Measurements from ENCODE around the gene SPRYD4. TPM values are rescaled to one million over a fixed set of nuclear protein-coding genes. Genes with fewer than 3 reads are reported as not detected.

SPRYD4 gene
- total RNA-seq, 1 donor from 2014 or later: 2.1 TPM

DNA sequence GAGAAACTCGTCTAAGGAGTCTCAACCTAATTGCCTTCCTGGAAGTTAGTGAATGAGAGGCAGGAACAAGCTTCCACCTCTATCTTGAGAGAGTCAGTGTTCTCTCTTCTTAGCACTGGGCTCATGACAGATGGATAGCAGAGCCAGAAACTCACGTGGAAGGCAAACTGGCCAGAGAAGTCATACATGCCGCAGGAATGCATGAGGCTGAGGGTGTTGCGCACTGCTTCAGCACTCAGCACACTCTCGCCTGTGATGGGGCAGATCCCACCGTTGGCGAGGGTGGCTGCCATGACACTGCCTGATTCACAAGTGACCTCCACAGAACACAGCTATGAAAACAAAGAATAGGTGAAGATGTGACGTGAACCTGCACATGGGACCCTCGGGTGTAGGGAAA, 6.0 kb downstream of the SPRYD4 start:
- H3K27me3 ChIP-seq (ENCODE audit: control insufficient read depth in 3 of 3, insufficient read depth in 3 of 3, low read length in 3 of 3): no peaks in the 10 kb centered on the region
- no peaks in the 10 kb centered on the region for H3K9me3 ChIP-seq (ENCODE audit: control insufficient read depth in 3 of 3, low read length in 3 of 3)
- no peak overlapping the region for H3K27ac ChIP-seq (ENCODE audit: low read depth, low read length)
- no peak overlapping the region for H3K4me3 ChIP-seq (ENCODE audit: low read length in 3 of 3)
- H3K36me3 ChIP-seq (ENCODE audit: control insufficient read depth in 3 of 3, insufficient read depth in 3 of 3, low read length in 3 of 3): peaks cover 2 to 12% (median 7%) of the 10 kb centered on the region in 3 donors
- H3K4me1 ChIP-seq (ENCODE audit: control insufficient read depth in 3 of 3, insufficient read depth in 3 of 3, low read length in 3 of 3): peaks cover 4 to 14% (median 5%) of the 10 kb centered on the region in 3 donors
- no peak overlapping the region for H3K9ac ChIP-seq (ENCODE audit: low read depth in 1 of 3, low read length in 3 of 3)

GRCh38 chr12:56476143-56476542, 7.8 kb downstream of the SPRYD4 start:
- Histone ChIP-seq H3K27me3 (ENCODE audit: control insufficient read depth in 3 of 3, insufficient read depth in 3 of 3, low read length in 3 of 3) (no peaks in the 10 kb centered on the region), H3K27ac (ENCODE audit: low read depth, low read length) (no peak overlapping the region), H3K4me1 (ENCODE audit: control insufficient read depth in 3 of 3, insufficient read depth in 3 of 3, low read length in 3 of 3) (peaks cover 0 to 5% (median 0%) of the 10 kb centered on the region in 3 donors), H3K4me3 (ENCODE audit: low read length in 3 of 3) (no peak overlapping the region), H3K36me3 (ENCODE audit: control insufficient read depth in 3 of 3, insufficient read depth in 3 of 3, low read length in 3 of 3) (peaks cover 2 to 11% (median 5%) of the 10 kb centered on the region in 3 donors), H3K9ac (ENCODE audit: low read depth in 1 of 3, low read length in 3 of 3) (no peak overlapping the region), H3K9me3 (ENCODE audit: control insufficient read depth in 3 of 3, low read length in 3 of 3) (no peaks in the 10 kb centered on the region)

GRCh38 chr12:56476972-56477432, 8.6 kb downstream of the SPRYD4 start:
- no peaks in the 10 kb centered on the region for H3K4me1 ChIP-seq (ENCODE audit: control insufficient read depth in 3 of 3, insufficient read depth in 3 of 3, low read length in 3 of 3)
- no peak overlapping the region for H3K4me3 ChIP-seq (ENCODE audit: low read length in 3 of 3)
- H3K27ac ChIP-seq (ENCODE audit: low read depth, low read length): no peak overlapping the region
- no peaks in the 10 kb centered on the region for H3K27me3 ChIP-seq (ENCODE audit: control insufficient read depth in 3 of 3, insufficient read depth in 3 of 3, low read length in 3 of 3)
- H3K9me3 ChIP-seq (ENCODE audit: control insufficient read depth in 3 of 3, low read length in 3 of 3): no peaks in the 10 kb centered on the region
- peaks cover 2 to 7% (median 5%) of the 10 kb centered on the region in 3 donors for H3K36me3 ChIP-seq (ENCODE audit: control insufficient read depth in 3 of 3, insufficient read depth in 3 of 3, low read length in 3 of 3)
- no peak overlapping the region for H3K9ac ChIP-seq (ENCODE audit: low read depth in 1 of 3, low read length in 3 of 3)

DNA sequence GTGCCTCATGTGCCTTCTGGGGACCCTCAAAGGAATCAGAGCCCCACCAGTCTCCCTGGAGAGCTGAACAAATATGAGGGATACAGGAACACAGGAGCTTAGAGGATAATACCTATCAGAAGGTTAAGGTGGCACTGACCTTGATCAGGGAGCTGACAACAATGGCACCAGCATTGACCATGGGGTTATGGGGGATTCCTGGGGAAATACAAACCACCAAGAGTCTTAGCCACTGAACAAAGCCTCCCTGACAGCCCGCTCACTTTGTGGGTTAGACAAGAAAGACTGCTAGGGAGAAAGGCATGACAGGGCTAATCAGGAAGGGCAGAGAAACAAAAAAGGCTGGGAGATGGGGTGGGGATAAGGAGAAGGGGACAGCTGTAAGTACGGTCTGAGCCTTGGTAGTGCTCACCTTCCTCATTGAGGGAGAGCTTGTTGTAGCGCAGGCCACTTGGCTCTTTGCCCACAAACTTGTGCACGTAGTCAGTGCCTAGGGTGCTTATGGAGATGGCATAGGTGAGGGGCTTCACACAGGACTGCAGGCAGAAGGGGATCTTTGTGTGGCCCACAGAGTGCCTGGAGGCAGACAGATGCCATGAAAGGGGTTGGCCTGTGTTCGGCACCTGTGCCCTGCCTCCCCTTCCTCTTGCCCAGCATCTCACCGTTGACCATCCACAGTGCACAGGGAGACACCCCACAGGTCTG, 9.3 kb downstream of the SPRYD4 start:
- H3K27ac ChIP-seq (ENCODE audit: low read depth, low read length): no peak overlapping the region
- no peaks in the 10 kb centered on the region for H3K27me3 ChIP-seq (ENCODE audit: control insufficient read depth in 3 of 3, insufficient read depth in 3 of 3, low read length in 3 of 3)
- no peaks in the 10 kb centered on the region for H3K4me1 ChIP-seq (ENCODE audit: control insufficient read depth in 3 of 3, insufficient read depth in 3 of 3, low read length in 3 of 3)
- H3K4me3 ChIP-seq (ENCODE audit: low read length in 3 of 3): no peak overlapping the region
- no peak overlapping the region for H3K9ac ChIP-seq (ENCODE audit: low read depth in 1 of 3, low read length in 3 of 3)
- H3K36me3 ChIP-seq (ENCODE audit: control insufficient read depth in 3 of 3, insufficient read depth in 3 of 3, low read length in 3 of 3): peaks cover under 1 to 7% (median 5%) of the 10 kb centered on the region in 3 donors
- no peaks in the 10 kb centered on the region for H3K9me3 ChIP-seq (ENCODE audit: control insufficient read depth in 3 of 3, low read length in 3 of 3)

DNA sequence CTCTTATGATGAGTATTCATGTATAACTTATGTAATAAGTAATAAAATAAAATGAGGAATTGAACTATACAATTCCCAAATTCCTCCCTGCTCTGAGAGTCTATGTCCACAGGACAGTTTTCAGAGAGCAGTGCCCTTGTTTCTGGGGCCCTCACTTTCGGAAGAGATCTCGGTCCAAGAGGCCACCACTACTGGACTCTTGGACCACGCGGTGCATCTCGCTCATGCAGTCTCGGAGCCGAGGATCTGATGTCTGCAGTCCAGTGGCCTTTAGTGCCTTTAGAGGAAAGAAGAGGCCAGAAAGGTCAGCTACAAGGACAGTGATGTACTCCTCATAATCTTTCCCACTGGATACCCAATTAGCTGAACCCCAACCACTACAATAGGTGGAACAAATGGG, 11.2 kb downstream of the SPRYD4 start:
- no peak overlapping the region for H3K27ac ChIP-seq (ENCODE audit: low read depth, low read length)
- H3K9ac ChIP-seq (ENCODE audit: low read depth in 1 of 3, low read length in 3 of 3): no peak overlapping the region
- no peak overlapping the region for H3K4me3 ChIP-seq (ENCODE audit: low read length in 3 of 3)
- H3K27me3 ChIP-seq (ENCODE audit: control insufficient read depth in 3 of 3, insufficient read depth in 3 of 3, low read length in 3 of 3): no peaks in the 10 kb centered on the region
- peaks cover 0 to 2% (median 2%) of the 10 kb centered on the region in 3 donors for H3K36me3 ChIP-seq (ENCODE audit: control insufficient read depth in 3 of 3, insufficient read depth in 3 of 3, low read length in 3 of 3)
- no peaks in the 10 kb centered on the region for H3K9me3 ChIP-seq (ENCODE audit: control insufficient read depth in 3 of 3, low read length in 3 of 3)
- no peaks in the 10 kb centered on the region for H3K4me1 ChIP-seq (ENCODE audit: control insufficient read depth in 3 of 3, insufficient read depth in 3 of 3, low read length in 3 of 3)

DNA sequence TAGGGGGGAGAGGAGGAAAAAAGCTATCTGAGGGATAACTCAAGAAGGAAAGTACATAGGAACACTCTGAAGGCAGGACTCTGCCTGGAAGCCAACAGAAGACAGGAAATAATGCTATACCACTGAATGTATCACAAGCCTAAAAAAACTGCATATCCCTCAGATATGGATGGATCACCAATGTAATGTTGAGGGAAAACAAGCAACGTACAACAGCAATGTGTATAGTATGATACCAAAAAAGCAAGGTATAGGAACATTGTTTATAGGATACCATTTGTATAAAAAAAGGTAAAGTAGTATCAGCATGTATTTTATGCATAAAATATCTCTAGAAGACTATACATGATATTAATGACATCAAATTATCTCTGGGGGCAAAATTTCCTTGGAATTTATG, 16.2 kb downstream of the SPRYD4 start:
- H3K36me3 ChIP-seq (ENCODE audit: control insufficient read depth in 3 of 3, insufficient read depth in 3 of 3, low read length in 3 of 3): no peaks in the 10 kb centered on the region
- H3K9ac ChIP-seq (ENCODE audit: low read depth in 1 of 3, low read length in 3 of 3): no peak overlapping the region
- H3K27ac ChIP-seq (ENCODE audit: low read depth, low read length): no peak overlapping the region
- peaks cover 14 to 18% (median 14%) of the 10 kb centered on the region in 3 donors for H3K4me1 ChIP-seq (ENCODE audit: control insufficient read depth in 3 of 3, insufficient read depth in 3 of 3, low read length in 3 of 3)
- no peaks in the 10 kb centered on the region for H3K9me3 ChIP-seq (ENCODE audit: control insufficient read depth in 3 of 3, low read length in 3 of 3)
- no peak overlapping the region for H3K4me3 ChIP-seq (ENCODE audit: low read length in 3 of 3)
- peaks cover 5 to 21% (median 18%) of the 10 kb centered on the region in 3 donors for H3K27me3 ChIP-seq (ENCODE audit: control insufficient read depth in 3 of 3, insufficient read depth in 3 of 3, low read length in 3 of 3)

DNA sequence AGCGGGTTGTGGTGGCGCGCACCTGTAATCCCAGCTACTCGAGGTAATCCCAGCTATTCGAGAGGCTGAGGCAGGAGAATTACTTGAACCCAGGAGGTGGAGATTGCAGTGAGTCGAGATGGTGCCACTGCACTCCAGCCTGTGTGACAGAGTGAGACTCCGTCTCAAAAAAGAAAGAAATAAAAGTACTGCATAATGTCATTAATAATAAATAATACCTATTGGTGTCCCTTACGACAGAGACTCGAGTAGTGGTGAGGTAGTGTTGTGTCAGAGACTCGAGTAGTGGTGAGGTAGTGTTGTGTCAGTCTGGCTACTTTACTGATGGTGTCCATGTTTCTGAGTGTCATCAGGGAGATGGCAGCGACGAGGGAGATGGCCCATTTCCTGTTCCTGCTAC, 18.3 kb downstream of the SPRYD4 start:
- H3K9me3 ChIP-seq (ENCODE audit: control insufficient read depth in 3 of 3, low read length in 3 of 3): no peaks in the 10 kb centered on the region
- no peak overlapping the region for H3K4me3 ChIP-seq (ENCODE audit: low read length in 3 of 3)
- H3K36me3 ChIP-seq (ENCODE audit: control insufficient read depth in 3 of 3, insufficient read depth in 3 of 3, low read length in 3 of 3): no peaks in the 10 kb centered on the region
- H3K27ac ChIP-seq (ENCODE audit: low read depth, low read length): no peak overlapping the region
- H3K9ac ChIP-seq (ENCODE audit: low read depth in 1 of 3, low read length in 3 of 3): no peak overlapping the region
- peaks cover 14 to 18% (median 14%) of the 10 kb centered on the region in 3 donors for H3K4me1 ChIP-seq (ENCODE audit: control insufficient read depth in 3 of 3, insufficient read depth in 3 of 3, low read length in 3 of 3)
- H3K27me3 ChIP-seq (ENCODE audit: control insufficient read depth in 3 of 3, insufficient read depth in 3 of 3, low read length in 3 of 3): peaks cover 22 to 38% (median 31%) of the 10 kb centered on the region in 3 donors

GRCh38 chr12:56487448-56488040, 19.2 kb downstream of the SPRYD4 start:
- Histone ChIP-seq H3K27me3 (ENCODE audit: control insufficient read depth in 3 of 3, insufficient read depth in 3 of 3, low read length in 3 of 3) (peaks cover 24 to 38% (median 33%) of the 10 kb centered on the region in 3 donors), H3K9me3 (ENCODE audit: control insufficient read depth in 3 of 3, low read length in 3 of 3) (no peaks in the 10 kb centered on the region), H3K4me3 (ENCODE audit: low read length in 3 of 3) (peak overlapping the region; percentile 66 to 85 (median 76)), H3K4me1 (ENCODE audit: control insufficient read depth in 3 of 3, insufficient read depth in 3 of 3, low read length in 3 of 3) (peaks cover 14 to 18% (median 14%) of the 10 kb centered on the region in 3 donors), H3K27ac (ENCODE audit: low read depth, low read length) (no peak overlapping the region), H3K36me3 (ENCODE audit: control insufficient read depth in 3 of 3, insufficient read depth in 3 of 3, low read length in 3 of 3) (no peaks in the 10 kb centered on the region), H3K9ac (ENCODE audit: low read depth in 1 of 3, low read length in 3 of 3) (peak overlapping the region; percentile 48 to 71 (median 54))

- Histone ChIP-seq H3K27me3 (ENCODE audit: control insufficient read depth in 3 of 3, insufficient read depth in 3 of 3, low read length in 3 of 3) (peaks cover 24 to 38% (median 33%) of the 10 kb centered on the region in 3 donors), H3K36me3 (ENCODE audit: control insufficient read depth in 3 of 3, insufficient read depth in 3 of 3, low read length in 3 of 3) (no peaks in the 10 kb centered on the region), H3K9ac (ENCODE audit: low read depth in 1 of 3, low read length in 3 of 3) (peak within 1 kb of the TSS; percentile 48 to 71 (median 54)), H3K4me3 (ENCODE audit: low read length in 3 of 3) (peak within 1 kb of the TSS; percentile 66 to 85 (median 76)), H3K4me1 (ENCODE audit: control insufficient read depth in 3 of 3, insufficient read depth in 3 of 3, low read length in 3 of 3) (peaks cover 14 to 18% (median 14%) of the 10 kb centered on the region in 3 donors), H3K9me3 (ENCODE audit: control insufficient read depth in 3 of 3, low read length in 3 of 3) (no peaks in the 10 kb centered on the region), H3K27ac (ENCODE audit: low read depth, low read length) (no peak within 1 kb of the TSS)
Observed at GRCh38 chr12:56488041-56488955, 19.9 kb downstream of the SPRYD4 start, which contains the start of gene GLS2. Gene GLS2 (minus strand): TSS chr12:56488161. CDS start chr12:56488118, 43 bp downstream.

All from skeletal muscle tissue (tissue), 4 donors.